ENCODE results near the gene ARHGAP15.
A peak's percentile ranks its signal among the peaks of the same experiment; 100 is the strongest.

ARHGAP15 gene

GRCh38 chr2:143442193-143442592, 313.0 kb downstream of the ARHGAP15 start:
- TF ChIP-seq, protein P1, sequence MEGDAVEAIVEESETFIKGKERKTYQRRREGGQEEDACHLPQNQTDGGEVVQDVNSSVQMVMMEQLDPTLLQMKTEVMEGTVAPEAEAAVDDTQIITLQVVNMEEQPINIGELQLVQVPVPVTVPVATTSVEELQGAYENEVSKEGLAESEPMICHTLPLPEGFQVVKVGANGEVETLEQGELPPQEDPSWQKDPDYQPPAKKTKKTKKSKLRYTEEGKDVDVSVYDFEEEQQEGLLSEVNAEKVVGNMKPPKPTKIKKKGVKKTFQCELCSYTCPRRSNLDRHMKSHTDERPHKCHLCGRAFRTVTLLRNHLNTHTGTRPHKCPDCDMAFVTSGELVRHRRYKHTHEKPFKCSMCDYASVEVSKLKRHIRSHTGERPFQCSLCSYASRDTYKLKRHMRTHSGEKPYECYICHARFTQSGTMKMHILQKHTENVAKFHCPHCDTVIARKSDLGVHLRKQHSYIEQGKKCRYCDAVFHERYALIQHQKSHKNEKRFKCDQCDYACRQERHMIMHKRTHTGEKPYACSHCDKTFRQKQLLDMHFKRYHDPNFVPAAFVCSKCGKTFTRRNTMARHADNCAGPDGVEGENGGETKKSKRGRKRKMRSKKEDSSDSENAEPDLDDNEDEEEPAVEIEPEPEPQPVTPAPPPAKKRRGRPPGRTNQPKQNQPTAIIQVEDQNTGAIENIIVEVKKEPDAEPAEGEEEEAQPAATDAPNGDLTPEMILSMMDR (conservative IDR thresholded peaks at IDR 0.05; ENCODE audit: low read depth) = no peak
- H3K27ac ChIP-seq = no peak overlapping the region
- CTCF ChIA-PET = no interaction called here
- no peak for DNase-seq (ENCODE audit: low spot score)
- POLR2A ChIA-PET (ENCODE audit: low non-redundant PET) = no interaction called here

GRCh38 chr2:143451642-143452281, 322.5 kb downstream of the ARHGAP15 start:
- DNase-seq (ENCODE audit: low spot score) = peak; percentile 69
- TF ChIP-seq, protein P1 (conservative IDR thresholded peaks at IDR 0.05; ENCODE audit: low read depth) = no peak
- ChIA-PET POLR2A (ENCODE audit: low non-redundant PET) (no interaction called here), CTCF (interaction anchor here (0.6 to 0.7 kb wide), 2 partner anchors 193 to 632 kb away, joined by 3 to 5 read pairs; no protein-coding TSS in a partner anchor)
- no peak overlapping the region for H3K27ac ChIP-seq

GRCh38 chr2:143452817-143453451, 323.7 kb downstream of the ARHGAP15 start:
- DNase-seq (ENCODE audit: low spot score) = no peak
- H3K27ac ChIP-seq = no peak overlapping the region
- POLR2A ChIA-PET (ENCODE audit: low non-redundant PET) = no interaction called here
- CTCF ChIA-PET = interaction anchor here (0.7 kb wide), 1 partner anchor 14 kb away, joined by 3 read pairs; no protein-coding TSS in a partner anchor
- TF ChIP-seq, protein P1 (conservative IDR thresholded peaks at IDR 0.05; ENCODE audit: low read depth) = no peak

DNA sequence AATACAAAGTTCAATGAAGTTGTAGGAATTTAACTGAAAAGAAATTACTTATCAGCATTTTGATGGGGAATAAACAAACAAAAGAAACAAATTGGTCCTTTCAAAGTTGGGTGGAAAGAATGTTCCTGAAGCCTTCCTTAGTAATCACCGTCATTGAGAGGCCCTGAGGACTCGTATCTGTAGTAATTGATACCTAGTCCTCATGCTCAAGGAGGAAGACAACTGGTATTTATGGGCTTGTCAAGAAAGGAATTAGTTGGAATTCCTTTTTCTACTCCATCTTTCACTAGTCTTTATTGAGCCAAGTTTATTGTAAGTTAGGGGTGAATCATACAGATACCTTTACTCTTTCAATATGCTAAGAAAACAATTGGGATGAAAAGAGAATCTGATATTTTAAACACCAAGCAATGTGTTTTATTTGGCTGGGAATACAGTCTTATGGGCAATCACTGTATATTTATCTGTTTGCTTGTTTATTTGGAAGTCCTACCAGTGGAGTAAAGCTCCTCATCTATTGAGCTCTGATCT, 324.8 kb downstream of the ARHGAP15 start:
- TF ChIP-seq, protein P1 (conservative IDR thresholded peaks at IDR 0.05; ENCODE audit: low read depth) = no peak
- ChIA-PET POLR2A (ENCODE audit: low non-redundant PET) (no interaction called here), CTCF (no interaction called here)
- no peak for DNase-seq (ENCODE audit: low spot score)
- no peak overlapping the region for H3K27ac ChIP-seq

DNA sequence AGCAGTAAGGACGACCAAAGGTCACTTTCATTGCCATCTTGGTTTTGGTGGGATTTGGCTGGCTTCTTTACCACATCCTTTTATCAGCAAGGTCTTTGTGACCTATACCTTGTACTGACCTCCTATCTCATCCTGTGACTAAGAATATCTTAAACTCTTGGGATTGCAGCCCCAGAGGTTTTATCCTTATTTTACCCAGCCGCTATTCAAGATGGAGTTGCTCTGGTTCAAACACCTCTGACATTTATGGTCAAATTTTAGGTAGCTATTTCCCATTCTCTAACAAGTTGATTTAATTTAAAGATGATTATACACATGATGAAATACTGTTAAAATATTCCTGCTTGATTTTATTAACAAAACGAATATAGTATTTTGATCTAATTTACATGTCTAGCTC, 326.1 kb downstream of the ARHGAP15 start:
- TF ChIP-seq, protein P1 (conservative IDR thresholded peaks at IDR 0.05; ENCODE audit: low read depth) = no peak
- no peak for DNase-seq (ENCODE audit: low spot score)
- no peak overlapping the region for H3K27ac ChIP-seq
- ChIA-PET POLR2A (ENCODE audit: low non-redundant PET) (no interaction called here), CTCF (no interaction called here)

DNA sequence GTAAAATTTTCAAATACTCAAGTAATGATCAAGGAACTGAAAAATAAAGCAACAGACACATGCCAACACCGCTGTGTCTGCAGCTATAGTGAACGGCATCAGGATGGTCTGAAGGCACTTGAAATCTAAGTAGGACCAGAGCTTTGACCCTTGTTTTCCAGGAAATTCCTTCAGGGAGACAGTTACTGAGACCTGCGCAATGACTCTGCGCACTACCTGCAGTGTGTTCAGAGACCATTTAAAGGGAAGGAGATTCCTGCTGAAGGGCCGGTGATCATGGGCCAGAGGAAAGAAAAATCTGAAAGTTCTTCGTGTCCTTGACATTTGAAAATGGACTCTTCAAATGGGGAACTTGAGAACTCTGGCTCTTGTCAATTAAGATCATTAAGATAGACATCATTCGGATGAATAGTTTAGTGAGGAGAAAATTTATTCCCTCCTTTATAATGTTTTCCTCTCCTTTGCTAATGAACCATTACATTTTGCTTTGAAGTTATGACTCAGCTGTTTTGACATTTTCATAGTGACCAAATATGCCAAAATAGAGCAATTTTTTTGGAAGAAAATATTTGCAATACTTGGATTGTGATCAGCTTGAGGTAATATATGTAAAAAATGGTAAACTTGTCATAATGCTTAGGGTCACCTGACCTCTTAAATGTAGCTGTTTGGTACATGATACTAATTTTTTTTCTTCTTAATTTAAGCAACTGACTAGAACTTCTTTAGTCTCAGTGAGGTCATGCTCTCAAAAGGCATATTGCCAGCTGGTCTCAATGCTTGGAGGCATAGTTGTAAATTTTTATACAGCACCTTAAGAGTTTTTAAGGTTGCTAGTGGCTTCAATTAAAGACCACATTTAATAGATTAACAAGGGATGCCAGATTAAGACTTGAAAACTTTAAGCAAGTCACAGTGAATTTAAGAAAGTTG, 329.3 kb downstream of the ARHGAP15 start:
- H3K27ac ChIP-seq = no peak overlapping the region
- ChIA-PET CTCF (no interaction called here), POLR2A (ENCODE audit: low non-redundant PET) (no interaction called here)
- DNase-seq (ENCODE audit: low spot score) = no peak
- TF ChIP-seq, protein P1 (conservative IDR thresholded peaks at IDR 0.05; ENCODE audit: low read depth) = no peak

Data from RWPE1 (cell line).